ENCODE measurements around the gene GRK1.

GRK1 gene

DNA sequence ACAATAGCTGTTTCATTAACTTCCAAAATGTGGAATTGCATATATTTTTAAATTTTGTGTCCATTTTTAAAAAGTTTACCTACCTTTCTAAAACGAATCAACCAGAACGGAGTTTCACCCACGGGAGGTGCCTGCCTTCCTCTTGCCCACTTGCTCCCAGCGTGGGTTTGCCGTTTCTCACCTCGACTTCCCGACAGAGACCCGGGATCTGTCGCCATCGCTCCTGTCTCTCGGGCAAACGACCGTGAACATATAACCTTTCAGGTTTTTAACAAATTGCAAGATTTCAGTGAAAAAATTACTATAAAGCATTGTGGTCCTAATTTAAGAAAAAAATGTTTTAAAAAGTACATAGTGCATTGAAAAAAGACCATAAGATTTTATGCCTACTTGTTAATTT, 96.2 kb downstream of the GRK1 start:
- DNase-seq = no peak

DNA sequence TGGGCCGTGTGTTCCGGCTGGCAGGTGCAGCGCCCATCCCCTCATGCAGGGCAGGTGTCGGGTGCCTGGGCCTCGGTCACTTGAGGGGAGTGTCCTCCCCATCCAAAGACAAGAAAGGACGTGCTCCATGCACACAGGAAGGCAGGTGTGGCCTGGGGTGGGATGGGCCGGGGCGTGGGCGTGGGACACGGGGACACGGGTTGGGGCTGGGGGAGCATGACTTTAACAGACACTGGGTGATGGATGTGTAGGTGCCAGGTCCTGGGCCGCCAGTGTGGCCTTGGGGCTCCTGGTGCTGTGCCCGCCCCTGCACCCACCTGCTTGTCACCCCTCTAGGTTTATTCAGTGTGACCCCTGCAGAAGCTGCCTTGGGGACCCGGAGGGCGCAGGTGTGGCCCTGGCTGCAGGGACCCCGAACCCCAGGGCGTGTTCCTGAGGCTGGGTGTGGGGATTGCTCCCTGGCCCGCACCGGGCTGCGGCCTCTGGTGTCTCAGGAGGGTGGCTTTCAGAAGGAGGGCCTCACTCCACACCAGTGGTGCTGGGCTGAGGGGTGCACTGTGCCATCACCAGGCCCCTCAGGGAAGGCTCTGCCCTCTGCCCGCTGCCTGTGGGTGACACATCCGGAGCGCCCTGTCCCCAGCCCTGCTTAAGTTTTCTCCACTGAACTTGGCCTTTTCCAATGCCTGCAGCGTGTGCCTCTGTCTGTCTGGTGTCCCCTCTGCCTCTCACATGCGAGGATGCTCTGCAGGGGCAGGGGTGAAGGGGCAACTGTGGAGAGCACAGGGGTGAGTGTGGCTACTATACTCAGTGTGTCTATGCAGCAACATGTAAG, 97.2 kb downstream of the GRK1 start:
- no peak for DNase-seq

DNA sequence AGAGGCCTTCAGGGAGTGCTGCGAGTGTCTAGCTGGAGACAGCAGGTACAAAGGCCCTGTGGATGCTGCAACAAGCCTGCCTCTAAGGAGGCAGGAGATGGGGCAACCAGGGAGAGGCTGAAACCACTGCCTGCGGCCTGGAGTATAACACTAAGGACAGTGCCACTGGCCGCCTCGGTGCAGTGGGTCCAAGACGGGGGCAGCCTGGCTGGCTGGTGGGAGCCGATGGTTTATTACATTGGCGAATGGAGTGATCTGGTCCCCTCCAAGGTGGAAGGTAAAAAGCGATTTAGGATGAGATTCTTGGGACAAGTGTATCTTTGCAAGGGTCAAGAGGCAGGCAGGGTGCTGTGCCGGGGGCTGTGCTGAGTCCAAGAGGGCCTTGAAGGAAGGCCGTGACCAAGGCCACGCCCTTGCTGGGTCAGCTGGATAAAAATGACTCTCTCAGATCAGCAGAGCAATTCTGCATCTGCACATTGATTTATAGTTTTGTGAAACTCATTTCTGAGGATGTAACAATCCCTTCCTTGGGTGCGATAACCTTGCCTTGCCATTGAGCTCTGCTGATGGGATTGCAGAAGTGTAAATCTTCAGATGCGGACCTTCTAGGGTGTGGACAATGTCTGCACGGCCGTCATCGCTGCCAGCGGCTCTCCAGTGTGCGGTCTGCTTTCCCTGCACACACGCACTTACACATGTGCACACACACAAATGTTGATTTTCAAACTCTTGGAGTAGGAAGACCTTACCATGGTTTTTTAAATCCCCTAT, 98.0 kb downstream of the GRK1 start:
- no peak for DNase-seq

DNA sequence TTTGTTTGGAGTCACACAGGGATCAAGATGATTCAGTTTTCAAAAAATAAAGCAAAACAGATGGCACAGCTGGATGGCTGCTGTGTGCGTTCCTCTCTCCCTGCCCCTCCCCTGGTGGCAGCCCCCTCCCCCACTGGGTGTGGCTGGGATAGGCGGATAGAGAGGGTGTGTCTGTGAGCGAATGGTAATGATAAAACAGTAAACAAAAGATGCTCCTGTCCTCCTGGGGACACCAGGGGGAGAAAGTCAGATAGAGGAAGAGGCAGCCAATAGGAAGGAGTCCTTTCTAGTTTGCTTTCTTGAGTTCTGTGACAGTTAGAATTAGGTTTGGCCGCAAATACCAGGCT, 98.5 kb downstream of the GRK1 start:
- no peak for DNase-seq

DNA sequence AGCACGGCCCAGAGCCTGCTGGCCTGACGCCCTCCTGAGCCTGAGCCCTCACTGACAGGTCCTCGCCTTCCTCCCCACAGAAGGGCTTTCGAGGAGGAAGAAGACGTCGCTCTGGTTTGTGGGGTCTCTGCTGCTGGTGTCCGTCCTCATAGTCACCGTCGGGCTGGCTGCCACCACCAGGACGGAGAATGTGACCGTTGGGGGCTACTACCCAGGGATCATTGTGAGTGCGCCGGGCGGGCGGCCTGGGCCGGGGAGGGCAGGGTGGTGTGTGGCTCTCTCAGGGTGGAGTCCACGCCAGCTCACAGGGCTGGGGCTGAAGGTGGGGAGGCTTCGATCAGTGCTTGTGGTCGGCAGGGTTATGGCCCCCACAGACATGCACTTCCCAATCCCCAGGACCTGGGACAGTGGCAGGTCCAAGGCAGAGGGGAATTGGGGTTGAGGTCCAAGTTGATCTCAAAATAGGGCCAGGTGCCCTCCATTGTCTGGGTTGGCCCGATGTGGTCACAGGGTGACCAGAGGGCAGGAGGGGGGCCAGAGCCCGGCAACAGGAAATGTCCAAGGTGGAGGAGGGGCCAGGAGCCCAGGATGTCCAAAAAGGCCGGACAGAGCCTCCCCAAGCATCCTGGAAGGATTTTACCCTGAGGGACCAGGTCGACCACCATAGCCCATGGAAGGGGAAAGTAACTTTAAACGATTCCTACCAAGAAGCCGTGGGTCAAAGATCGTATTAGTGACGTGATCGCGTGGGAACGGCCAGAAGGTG, 99.2 kb downstream of the GRK1 start:
- no peak for DNase-seq

DNA sequence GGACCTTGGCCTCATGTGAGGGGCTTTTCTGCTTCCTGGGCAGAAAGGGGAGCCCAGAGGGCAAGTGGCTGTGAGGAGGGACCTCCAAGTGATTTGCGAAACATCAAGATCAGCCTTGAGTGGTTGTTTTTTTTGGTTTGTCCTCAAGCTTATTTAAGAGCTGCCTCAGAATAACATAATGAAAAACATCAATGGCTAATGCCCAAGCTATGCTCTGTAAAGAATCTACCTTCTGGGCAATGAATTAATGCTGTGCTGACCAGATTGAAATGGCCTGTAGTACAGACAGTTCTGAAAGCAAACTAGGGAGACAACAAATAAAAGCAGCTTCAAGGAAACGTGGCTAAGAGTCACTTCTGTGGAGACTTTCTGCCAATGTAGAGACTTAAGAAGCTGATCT, 100.3 kb downstream of the GRK1 start:
- DNase-seq = no peak

DNA sequence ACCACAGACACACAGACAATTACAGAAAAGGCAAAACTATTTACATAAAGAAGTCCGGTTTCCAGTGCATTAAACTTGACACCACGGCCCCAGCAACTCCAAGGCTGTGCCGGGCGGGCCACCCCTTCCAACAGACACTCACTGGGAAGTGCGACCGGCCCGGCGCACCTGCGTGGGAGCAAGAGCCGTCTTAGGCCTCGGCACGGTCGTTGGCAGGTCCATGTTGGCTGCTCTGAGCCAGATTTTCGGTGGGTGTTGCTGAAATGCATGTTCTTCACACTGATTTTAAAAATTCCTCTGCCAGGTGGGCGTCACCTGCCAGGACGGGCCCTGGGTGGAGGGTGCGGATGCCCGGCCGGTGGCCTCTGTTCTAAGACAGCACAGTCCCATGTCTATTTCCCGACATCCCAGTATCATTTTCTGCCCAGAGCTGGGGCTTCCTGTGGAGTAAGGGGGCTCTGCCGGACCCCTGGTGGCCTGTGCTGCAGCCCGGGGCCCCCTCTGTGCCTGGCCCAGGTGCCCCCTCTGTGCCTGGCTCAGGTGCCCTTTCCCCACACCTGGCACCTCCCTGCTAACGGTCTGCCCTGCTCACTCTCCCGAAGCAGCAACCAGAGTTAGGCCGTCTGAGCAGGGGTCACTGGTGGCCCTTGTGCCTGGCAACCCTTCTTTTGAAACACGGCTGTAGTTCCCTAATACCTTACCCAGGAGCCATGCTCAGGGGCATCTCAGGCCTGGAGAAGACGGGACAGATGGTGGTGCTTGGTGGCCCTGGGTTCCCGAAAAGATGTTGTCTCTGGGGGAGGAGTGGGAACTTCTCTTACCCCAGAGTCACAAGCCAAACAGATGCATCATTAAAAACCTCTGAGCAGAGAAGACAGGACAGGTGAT, 101.2 kb downstream of the GRK1 start:
- DNase-seq = no peak

DNA sequence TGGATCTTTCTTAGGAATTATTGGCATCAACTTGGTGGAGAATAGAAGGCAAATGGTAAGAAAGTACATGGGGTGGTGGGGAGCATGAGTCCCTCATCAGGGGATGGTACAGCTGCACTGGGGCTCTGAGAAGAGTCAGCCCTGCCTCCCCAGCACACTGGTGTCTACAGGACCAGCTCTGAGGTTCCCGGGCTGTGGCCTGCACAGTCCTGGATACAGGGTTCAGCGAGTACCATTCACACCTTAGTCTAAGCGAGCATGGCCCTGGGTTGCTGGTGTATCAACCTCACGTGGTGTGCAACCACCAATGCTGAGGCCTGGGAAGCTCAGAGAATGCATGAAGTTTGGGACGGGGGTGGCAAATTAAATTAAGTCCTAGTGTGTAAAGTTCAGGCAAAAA, 102.1 kb downstream of the GRK1 start:
- DNase-seq = no peak

DNA sequence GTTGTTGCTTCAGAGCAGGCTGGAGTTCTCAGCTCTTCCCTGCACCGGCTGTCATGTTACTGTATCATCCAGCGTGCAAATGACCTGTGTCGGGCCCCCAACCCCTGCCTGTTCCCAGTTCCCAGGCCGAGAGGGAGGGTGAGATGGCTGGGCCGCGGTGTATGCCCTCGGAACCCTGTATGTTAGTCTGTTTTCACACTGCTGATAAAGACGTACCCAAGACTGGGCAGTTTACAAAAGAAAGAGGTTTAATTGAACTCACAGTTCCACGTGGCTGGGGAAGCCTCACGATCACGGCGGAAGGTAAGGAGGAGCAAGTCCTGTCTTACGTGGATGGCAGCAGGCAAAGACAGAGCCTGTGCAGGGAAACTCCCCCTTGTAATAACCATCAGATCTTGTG, 102.9 kb downstream of the GRK1 start:
- DNase-seq = no peak

DNA sequence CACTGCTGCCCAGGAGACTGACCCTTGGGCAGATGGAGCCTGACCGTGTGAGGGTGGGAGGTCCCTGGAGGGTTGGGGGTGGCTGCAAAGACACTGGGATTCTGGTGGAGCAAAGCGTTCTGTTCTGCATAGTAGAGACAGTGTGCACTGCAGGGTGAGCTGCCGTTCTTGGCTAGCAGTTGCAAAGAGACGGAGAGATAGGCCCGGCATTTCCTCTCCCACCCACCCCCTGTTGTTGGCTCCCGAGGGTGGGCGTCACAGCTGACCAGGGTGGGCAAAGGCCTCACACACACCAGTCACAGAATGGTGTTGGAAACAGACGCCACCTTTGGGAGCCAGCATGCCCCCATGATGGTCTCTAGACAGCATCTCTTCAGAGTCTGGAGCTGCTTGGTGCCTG, 103.4 kb downstream of the GRK1 start:
- DNase-seq = no peak

DNA sequence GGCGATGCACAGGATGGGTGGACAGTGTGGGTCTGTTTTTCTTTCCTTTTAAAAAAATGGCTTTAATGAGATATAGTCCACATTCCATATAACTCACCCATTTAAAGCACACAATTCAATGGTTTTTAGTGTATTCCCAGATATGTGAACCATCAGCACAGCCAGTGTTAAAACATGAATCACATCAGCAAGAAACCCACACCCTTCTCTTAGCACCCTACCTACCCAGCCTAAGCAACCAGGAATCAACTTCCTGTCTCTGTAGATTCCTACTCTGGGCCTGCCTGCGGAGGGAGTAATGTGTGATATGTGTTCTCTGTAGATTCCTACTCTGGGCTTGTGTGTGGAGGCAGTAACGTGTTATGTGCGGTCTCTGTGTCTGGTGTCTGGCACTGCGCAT, 103.9 kb downstream of the GRK1 start:
- DNase-seq = no peak

DNA sequence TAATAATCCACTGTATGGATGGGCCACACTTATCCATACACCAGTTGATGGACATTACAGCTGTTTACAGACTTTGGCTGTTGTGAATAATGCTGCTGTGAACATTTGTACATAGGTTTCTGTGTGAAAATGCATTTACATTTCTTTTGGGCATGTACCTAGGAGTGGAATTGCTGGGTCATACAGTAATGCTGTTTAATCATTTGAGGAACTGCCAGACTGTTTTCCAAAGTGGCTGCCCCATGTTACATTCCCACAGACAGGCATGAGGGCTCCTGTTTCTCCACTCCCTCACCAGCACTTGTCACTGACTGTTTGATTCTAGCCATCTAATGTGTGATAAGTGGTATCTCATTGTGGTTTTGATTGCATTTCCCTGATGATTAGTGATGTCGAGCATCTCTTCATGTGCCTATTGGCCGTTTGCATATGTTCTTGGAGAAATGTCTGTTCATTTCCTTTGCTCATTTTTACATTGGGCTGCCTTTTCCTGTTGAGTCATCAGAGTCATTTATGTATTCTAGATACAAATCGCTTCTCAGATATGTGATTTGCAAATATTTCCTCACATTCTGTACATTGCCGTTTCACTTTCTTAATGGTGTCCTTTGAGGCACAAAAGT, 104.8 kb downstream of the GRK1 start:
- no peak for DNase-seq

DNA sequence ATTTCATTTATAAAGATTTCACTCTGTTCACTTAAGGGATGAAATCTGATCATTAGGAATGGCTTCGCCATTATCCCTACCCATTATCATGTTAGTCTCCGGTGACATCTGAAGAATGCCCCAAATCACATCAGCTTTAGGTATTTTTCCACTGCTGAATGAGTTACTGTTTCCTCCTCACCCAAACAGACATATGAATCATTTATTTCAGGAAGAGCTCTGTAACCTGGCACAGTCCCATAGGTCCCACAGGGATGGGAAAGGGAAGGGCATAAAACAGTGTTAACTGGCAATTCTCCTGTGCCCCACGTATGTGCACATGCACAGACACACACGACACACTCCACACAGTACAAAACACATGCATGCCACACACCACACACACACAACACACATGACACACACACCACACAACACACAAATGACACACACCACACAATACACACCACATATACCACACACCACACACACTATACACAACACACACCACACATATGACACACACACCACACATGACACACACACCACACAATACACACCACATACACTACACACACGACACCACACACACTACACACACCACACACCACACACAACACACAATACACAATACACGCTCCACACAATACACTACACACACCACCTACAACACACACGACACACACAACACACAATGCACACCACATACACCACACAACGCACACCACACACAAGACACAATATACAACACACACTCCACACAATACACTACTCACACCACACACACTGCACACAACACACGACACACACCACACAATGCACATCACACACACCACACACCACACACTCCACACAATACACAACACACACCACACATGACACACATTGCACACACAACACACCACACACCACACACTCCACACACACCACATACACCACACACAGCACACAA, 107.4 kb downstream of the GRK1 start:
- no peak for DNase-seq

DNA sequence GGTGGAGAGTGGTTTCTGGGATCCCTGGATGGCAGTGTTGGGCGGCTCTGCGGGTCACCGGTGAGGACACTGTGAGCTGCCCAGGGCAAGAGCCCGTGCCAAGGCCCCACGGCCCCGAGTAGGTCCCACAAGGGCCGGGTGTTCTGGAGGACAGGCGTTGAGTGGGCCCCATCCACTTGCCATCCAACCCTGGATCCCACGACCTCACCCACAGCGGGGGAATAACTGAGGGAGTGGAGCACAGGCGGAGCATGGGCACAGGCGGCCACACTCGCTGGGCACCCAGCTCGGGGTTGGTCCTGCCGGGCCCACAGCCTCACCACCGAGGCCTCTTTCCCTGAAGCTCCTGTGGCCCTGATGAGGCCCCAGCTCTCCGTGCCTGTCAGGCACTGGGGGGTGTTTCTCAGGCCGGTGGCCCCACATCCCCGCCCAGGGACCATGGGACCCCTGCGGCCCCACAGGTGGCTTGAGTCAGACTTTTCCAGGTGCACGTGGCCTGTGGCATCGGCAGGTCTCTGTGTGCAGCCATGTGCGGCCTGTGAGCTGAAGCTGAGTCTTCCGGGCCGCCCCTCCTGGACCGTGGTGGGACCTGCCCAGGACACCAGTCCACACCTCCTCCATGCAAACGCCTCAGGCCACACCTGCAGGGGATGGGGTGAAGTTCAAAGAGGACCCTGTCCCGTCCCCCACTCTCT, 108.6 kb downstream of the GRK1 start:
- DNase-seq = peak; percentile 10

DNA sequence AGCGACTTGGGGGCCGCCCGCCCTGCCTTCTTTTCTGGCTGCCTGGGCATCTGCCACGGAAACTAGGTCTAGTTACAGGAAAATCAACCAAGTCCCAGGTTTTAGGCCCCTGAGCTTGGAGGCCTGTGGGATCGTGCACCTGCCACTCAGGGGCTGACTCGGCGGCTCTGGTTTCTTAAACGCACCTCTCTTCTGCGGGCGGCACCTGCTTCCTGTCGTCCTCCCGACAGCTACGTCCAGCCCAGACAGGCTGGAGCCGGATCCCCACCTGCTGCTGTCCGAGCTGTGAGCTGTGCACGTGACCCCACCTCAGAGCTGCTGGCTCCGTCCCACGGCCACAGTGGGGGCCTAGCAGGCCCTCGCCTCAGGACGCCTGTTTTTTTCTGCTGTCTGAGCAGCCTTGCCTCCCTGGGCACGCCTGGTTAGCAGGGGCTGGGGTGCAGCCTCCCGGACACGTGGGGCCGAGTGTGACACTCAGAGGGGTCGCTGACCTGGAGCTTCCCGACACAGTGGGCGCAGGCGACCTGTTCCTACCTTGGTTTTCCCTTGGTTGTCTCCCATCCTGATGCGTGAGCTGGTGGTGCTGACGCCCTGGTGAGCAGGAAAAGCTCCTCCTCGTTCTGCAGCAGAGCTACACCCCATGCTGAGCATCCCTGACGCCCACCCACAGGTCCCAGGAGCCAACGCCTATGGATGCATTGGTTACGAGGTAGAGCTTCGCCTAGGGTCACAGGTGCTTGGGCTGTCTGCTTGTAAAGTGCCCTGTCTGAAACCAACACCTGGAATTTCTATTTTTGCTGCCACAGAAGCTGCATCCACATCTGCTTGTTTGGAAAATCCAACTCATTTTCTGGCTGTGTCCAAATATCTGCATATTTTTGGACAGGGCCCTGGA, 109.5 kb downstream of the GRK1 start:
- peak; percentile 8 for DNase-seq

DNA sequence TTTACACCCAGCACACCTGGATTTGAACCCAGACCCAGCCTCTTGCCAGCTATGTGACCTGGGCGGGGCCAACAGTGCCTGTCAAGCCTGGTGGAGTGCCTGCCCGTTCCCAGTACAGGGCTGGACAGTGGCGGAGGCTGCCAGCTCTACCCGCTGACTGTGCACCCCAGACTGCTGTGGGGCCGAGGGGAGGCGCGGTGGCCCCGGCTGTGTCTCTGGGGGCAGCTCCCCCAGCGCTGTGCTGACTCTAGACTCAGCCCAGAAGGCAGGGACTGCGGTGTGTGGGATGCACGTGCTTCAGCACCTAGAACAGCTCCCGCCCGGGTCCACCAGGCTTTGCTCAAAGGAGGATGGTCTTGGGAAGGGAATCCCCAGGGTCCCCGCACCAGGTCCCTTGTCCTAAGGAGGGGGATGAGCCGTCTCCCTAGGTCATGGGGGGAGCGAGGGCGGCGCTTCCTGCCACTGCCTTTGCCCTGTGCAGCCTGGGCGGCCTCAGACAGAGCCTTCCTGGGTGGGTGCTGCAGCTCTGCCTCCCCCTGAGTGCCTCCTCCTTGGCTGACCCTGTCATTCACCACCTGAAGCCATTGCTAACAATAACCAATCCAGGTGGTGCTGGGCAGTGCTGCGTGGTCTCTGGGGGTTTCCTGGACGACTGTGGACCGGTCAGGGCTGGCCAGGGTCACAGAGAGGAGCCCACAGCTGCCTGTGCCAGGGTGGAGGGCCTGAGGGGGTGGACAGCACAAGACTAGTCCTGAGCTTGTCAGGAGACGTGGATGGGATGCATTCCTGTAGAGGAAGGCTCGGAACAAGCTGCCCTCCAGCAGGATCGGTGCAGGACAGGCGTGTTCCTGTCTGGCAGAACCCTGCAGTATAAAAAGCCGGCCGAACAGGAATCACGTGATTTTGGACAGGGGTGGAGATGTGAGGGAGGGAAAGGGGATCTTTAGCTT, 110.6 kb downstream of the GRK1 start:
- DNase-seq = peak; percentile 16

DNA sequence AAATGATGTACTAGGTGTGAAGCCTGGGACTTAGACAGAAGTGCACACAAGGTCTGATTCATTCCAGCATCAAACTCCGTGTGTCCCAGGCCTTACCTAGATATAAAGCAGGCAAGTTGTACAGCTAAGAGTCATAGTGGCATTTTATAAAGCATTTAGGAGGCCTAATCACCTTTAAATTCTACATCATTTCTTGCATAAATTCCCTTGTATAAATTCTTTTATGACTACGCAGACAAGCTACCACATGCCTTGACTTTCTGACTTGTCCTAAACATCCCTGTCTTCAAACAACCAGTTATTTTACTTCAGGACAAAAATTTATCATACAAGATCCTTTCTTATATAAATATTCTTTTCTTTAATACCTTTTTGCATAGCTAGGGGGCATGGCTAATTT, 114.6 kb downstream of the GRK1 start:
- DNase-seq = no peak

DNA sequence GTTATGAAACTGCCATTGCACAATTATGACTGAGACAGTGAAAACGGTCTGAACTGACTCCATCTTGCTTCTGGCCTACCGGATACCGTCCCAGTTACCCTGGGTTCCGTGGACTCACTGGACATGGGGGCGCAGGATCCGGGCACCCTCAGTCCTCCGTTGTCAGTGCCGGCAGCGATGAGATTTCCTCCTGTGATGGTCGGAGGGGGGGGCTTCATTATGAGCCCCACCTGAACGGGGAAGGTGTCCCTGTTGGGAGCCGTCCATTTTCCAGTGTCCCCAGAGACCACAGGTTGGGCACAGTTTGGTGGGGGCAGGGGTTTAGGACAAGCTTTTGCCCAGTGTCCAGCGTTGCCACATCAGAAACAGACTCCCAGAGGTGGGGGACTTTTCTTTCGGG, 115.5 kb downstream of the GRK1 start:
- no peak for DNase-seq
